HG02588 (cell line): ENCODE results near the gene BAHCC1.

Source experiments
- ATAC-seq: cut with Tn5 transposase; IDR thresholded peaks from one replicate; pipeline ENCODE4 v1.9.1; 2021; ENCODE audit warnings: mild to moderate bottlenecking, moderate library complexity; ENCODE audit not compliant: unreplicated experiment

Gene BAHCC1

DNA sequence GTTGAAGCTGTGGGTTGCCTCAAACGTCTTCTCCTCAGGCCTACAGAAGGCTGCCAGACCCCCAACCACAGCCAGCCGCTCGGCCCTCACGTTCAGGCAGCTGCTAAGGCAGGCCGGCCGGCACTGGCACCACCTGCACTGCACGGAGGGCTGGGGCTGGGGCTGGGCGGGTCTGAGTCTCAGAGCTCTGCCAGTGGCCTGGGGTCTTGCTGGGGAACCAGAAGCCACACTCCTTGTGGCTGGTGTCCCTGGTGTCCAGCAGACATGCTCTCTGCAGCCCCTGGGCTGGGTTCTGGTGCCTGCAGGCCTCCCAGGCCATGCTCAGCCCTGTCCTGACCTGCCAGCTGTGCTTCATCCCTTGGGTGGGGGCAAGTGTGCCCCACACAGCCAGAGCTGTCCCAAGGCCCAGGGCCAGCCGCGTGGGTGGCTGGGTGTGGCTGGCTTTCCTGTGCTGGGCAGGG, 42.0 kb downstream of the BAHCC1 start:
- no peak for ATAC-seq

DNA sequence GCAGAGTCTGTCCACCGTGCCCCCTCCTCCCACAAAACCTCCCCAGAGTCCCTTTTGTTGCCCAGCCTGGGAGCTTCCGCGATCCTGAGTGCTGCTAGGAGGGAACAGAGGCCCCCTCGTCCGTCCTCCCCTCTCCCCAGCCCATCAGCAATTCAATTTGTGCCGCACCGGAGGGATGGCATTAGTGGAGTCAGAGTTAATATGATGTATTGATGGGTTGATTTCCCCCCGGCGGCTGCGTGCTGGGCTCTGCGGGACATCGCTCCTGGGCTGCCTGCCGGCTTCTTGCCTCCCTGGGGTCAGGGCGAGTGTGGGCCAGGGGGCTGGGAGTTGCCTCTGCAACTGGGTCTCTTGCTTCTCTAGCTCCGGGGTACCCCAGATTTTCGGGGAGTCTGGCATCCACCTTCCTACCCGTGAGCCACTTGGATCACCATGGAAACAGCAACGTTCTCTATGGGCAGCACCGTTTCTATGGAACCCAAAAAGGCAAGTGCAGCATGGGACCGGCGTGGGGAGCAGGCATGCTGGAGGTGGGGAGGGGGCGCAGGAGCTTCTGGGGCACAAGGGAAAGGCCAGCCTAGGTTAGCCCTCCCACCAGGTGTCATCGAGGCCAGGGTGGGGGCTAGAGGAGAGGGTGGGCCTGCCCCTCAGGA, 42.9 kb downstream of the BAHCC1 start:
- no peak for ATAC-seq

DNA sequence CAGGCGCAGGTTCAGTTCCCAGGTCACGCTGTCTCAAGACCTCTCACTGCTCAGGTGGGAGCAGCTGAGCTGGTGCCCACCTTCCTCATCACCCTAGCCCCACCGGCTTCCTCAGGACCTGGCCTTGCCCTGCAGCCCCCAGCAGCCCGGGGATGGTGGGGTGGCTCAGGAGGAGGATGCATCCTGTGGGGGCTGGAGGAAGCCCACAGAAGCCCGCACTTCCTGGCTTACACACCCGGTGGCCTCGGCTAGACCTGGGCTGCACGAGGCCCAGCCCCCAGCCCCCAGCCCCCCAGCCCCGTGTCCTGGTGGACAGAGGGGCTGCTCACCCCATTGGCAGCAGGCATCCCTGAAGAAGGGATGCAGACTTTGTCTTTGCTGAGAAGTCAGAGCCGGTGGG, 43.4 kb downstream of the BAHCC1 start:
- no peak for ATAC-seq

DNA sequence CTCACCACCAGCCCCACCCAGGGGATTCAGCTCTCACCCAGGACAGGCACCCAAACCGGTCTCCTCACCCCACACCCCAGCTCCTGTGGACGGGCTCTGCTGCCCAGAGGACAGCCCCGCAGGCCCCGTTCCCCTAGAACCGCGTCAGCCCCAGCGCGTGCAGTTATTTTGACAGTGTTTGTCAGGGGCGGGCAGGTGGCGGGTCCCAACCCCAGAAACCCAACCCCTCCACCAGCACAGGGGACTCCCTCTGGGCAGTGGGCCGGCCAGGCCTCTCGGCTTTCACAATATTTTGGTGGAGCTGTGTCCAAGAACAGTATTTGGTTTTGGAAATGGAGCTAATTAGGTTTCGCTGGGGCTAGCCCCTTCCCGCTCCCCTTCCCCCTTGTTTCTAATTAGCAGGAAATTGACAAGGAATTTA, 44.8 kb downstream of the BAHCC1 start:
- no peak for ATAC-seq

DNA sequence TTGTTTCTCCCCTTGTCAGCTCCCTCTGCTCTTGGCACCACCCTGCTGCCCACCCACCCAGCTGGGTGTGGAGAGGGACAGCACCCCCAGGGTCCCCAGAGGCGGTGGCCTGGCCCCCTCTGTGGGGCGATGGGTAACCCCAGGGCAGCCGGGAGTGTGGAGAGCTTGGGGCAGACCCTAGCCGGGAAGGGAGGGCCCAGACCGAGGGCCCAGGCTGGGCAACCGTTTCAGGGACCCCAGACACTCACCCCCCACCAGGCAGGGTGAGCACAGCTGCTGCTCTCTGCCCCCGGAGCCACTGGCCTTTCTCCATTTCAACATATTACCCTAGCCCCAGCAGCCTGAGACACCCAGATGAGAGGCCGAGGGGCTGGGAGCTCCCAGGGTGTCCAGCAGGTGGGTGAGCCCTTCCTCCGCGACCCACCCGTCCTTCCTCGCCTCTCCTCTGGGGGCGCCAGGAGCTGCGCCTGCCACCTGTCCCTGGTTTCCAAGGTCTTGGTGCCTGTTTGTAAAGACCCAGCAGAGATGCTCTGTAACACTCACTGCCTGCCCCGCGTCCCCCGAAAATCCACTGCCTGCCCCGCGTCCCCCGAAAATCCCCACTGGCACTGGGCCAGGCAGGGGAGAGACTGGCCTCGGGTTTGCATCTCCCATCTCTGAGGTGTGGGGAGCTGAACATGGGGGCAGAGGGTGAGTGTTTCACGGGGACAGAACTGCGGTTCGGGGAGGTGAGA, 45.4 kb downstream of the BAHCC1 start:
- no peak for ATAC-seq

DNA sequence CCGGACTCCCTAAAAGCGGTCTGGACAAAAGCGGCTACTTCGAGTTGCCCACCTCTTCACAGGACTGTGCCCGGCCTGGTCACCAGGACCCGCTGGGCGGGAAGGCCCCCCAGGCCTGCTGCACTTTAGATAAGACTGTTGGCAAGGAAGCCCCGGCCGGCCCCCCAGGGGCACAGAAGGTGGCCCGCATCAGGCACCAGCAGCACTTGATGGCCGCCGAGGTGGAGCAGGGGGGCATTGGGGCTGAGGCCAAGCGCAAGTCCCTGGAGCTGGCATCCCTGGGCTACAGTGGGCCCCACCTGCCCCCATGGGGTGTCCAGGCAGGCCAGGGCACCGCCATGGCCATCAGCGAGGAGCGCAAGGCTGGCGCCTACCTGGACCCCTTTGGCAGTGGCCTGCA, 47.5 kb downstream of the BAHCC1 start:
- ATAC-seq = no peak

DNA sequence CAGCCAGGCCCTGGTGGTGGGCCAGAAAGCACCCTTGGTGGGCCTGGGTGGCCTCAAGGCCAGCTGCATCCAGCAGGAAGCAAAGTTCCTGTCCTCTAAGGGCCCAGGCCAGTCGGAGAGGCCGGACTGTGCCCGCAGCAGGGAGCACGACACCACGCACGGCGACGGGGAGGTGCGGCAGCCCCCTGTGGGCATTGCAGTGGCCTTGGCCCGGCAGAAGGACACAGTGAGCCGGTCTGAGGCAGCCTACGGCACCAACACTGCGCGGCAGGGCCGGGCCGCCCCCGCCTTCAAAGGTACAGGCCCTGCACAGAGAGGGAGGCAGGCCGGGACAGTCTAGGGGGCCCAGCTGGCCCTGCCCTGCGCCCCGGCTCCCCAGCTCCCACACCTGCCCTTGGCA, 48.0 kb downstream of the BAHCC1 start:
- ATAC-seq = no peak

DNA sequence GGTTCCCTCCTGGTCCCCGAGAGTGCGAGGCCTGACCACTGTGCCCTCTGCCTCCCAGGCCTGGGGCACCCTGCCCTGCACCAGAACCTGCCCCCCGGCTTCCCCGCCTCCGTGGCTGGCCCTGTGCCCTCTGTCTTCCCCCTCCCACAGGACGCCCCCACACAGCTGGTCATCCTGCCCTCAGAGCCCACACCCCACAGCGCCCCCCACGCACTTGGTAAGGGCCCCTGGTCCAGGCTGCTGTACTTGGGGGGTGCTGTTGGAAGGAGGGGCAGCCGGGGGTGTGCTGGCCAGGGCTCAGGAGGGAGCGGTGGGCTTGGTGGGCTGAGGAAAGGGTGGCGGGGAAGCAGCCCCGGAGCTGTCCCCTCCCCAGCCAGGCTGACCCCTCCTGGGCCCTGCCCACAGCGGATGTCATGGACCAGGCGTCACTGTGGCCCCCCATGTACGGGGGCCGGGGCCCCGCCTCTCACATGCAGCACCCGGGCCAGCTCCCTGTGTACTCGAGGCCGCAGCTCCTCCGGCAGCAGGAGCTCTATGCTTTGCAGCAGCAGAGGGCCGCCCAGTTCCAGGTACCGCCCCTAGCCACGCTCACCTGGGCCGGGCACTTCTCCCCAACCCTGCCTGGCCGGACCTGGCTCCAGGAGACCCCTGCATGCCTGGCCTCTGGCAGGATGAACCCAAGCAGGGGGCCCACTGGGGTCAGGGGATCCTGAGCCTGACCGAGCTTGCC, 49.5 kb downstream of the BAHCC1 start:
- no peak for ATAC-seq

DNA sequence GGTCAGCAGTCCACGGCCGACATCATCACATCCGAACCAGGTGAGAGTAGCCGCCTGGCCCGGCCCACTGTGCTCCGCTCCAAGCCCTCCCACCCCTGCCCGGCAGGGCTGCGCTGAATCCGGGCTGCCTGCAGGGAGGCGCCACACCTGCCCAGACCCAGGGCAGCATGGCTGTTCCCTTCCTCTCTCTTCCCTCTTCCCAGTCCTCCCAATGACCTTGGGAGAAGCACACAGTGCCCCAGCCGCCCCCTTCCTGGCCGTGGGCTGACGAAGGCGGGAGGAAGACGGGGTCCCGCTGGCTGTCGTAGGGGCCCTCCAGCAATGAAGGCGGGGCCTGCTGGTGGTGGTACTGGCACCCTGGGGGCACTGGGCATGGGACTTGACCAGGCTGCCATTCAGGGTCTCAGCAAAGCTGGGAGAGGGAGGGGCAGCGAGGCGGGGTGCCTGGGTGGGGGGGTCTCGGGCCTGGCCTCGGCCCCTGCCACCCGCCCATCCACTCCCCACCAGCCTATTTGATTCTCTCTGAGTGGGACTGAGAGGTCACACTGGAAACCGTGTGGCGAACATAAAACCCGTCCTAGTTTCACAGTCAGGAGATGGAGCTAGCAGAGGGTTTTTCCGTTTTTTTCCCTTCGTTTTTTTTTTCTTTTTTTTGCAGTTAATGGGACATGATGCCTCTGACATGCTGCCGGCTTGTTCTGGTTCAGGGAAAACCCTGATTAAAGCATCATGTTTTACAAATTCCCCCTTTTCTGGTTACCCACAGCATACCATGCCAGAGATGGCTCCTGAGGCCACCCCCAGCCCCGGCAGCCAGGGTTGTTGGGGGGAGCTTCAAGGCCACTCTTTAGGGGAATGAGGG, 50.6 kb downstream of the BAHCC1 start:
- no peak for ATAC-seq

DNA sequence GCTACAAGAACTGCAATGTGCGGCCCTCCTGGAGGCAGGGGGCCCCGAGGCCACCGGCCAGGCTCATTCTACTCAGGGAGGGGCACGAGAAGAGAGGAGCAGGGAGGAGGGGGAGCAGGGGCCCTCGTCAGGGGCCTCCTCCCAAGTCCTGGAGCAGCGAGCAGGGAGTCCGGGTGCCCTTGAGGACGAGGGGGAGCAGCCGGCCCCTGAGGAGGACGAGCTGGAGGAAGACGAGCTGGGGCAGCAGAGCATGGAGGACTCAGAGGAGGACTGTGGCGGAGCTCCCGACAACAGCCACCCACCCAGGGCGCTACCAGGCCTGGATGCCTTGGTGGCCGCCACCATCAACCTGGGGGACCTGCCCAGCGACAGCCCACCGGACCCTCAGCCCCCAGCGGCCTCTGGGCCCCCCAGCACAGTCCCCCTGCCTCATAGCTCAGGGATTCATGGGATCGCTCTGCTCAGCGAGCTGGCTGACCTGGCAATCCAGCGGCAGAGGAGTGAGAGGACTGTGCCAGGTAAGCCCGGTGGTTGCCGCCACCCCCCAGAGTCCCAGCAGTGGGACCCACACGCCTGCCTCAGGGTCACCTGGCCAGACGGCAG, 52.2 kb downstream of the BAHCC1 start:
- ATAC-seq = no peak

DNA sequence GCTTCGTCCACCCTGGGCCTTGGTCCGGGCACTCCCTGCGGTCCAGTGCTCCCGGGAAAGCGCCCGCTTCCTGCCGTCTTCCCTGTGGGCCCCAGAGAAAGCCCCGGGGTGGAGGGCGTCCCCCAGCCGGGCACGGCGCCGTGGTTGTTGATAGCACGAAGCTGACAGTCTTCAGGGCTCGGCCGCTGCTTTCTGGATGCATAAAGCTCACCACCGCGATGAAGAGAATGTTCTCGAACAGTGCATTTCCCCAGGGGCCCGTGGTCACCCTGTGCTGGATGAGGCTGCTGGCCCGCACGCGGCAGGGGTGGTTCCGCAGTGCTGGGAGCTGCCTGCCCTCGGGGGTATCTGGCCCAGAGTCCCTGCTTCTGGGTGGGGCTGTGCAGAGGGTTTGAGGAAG, 53.2 kb downstream of the BAHCC1 start:
- ATAC-seq = no peak

DNA sequence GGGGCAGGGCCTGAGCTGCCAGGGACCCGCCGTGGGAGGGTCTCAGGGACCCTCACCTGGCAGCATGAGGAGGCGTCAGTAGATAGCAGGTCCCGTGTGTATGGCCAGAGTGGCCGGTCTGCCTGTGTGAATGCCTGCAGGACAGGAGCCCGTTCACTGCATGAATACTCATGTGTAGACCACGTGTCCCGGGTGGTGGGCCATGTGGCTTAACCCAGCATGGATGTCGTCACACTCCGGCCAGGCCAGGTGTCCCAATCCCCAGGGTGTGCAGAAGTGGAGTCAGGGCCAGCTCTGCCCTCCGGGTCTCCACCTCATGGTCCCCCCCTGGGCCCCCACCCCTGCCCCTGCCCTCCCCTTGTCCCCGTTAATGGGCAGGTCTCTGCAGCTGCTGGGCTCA, 53.7 kb downstream of the BAHCC1 start:
- no peak for ATAC-seq

DNA sequence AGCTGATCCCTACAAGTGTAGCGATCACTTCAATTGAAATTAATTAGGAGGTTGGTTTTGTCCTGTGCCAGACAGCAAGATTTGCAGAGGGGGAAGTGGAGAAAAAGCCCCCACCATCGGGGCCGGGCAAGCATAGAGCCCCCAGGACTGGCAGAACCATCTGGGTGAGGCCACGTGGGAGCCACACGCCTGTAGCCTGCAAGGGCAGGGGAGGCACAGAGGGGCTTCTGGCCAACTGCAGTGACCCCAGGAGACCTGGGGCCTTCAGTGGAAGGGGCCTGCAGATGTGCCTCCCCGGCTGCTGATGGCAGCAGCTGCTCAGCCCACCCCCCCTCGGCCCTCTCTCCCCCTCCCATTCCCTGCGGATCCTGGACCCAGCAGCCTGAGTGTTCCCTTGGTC, 54.1 kb downstream of the BAHCC1 start:
- no peak for ATAC-seq

DNA sequence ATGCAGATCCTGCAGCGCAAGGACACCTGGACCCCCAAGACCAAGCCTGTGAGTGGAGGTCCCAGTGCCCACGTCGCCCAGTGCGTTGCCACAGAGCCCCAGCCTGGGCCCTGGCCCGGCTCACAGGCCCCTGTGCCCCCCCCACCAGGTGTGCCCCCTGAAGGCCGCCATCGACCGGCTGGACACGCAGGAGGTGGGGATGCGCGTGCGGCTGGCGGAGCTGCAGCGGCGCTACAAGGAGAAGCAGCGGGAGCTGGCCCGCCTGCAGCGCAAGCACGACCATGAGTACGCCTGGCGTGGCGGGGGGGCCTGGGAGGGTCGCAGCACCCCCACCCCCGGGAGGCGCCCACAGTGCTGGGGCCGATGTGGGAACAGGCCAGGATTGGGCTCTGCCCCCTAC, 56.6 kb downstream of the BAHCC1 start:
- ATAC-seq = no peak

DNA sequence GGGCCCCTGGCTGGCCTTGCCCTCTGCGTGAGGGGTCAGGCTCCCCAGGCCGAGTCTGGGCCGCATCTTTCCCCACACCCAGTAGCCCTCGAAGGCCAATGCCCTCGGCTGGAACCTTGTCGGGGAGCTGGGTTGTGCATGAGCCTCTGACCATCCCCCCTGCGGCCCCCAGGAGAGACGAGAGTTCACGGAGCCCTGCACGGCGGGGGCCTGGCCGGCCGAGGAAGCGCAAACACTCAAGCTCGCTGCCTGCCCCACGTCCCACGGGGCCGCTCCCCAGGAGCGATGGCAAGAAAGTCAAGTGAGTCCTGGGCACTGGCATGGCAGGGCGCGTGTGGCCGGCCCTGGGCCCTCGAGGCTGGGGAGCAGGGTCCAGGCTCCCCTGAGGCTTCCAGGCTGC, 57.3 kb downstream of the BAHCC1 start:
- ATAC-seq = no peak

DNA sequence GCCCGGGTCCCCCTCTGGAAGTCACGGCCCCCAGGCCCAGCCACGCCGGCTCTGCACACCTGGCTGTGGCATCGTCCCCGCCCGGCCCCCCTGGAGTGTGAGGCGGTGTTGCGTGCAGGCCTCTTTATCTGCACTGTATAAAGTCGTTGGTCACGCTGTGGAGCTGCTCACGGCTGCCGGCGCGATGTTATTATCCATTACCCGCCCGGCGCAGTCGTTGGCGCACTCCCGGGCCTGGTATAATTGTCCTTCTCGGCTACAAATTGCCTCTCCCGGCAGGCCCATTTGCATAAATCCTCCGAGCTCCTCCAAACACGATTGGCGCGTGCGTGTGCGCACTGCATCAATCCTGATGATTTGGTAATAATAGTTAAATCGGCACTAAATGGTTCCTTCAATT, 57.8 kb downstream of the BAHCC1 start:
- no peak for ATAC-seq

DNA sequence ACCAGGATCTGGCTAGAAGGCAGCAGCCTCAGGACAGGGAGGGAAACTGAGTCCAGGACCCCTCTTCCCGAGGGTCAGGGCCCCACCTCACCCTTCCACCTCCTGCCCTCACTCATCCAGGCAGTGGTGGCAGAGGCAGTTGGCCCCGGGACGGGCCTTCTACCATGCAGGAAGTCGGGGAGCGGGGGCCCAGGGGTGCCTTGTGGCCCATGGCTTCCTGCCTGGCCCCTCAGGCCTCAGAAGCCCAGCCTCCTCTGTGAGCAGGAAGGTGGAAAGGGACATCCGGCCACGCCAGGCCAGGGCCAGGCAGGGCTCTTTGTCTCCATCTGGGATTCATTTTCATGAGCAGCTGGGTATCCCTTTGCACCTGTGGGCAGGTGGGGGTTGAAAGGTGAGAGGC, 58.5 kb downstream of the BAHCC1 start:
- ATAC-seq = no peak

DNA sequence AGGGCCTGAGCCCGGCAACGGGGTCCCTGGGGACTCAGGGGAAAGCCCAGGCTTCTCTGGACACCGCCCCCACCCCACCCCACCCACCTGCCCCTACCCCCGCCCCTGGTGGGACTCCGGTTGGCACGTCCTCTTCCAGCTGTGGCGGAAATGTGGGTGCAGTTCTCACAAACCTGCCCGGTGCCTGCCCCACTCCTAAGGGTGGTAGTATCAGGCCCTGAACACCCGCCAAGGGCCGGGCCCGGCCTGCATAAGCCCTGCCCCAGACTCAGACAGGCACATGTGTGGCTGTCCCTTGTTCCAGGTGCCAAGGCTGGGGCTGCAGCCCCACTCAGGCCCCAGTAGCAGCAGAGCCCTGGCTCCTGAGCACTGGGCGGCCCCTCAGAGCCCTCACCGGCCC, 59.2 kb downstream of the BAHCC1 start:
- no peak for ATAC-seq

DNA sequence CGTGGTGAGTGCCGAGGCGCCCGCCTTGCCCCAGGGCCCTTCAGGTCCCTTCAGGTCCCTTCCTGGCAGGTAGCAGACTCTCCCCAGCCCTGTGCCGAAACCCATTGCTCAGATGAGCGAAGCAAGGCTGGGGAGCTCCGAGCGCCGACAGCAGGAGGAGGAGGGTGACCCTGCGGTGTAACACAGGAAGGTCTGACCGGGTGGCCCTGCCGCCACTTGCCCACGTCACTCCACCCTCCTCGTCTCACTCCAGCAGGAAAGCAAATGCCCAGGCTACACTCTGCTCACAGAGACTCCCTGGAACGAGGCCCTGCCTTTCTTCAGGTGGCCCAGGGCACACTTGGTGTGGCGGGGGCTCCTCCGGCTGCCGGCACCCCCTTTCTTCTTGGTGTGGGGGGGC, 60.1 kb downstream of the BAHCC1 start:
- no peak for ATAC-seq

DNA sequence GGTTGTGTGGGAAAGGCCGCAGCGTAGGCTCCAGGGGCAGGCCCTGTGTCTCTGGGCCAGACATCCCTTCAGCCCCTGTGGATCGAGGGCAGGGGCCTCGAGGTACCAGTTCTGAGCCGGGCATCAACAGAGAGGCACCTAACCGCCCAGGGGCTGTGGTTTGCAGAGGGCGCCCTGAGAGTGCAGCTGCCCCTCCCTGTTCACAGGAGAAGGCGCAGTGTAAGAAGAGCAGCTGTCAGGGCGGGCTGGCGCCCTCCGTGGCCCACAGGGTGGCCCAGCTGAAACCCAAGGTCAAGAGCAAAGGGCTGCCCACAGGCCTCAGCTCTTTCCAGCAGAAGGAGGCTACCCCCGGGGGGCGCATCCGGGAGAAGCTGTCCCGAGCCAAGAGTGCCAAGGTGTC, 60.8 kb downstream of the BAHCC1 start:
- ATAC-seq = no peak

DNA sequence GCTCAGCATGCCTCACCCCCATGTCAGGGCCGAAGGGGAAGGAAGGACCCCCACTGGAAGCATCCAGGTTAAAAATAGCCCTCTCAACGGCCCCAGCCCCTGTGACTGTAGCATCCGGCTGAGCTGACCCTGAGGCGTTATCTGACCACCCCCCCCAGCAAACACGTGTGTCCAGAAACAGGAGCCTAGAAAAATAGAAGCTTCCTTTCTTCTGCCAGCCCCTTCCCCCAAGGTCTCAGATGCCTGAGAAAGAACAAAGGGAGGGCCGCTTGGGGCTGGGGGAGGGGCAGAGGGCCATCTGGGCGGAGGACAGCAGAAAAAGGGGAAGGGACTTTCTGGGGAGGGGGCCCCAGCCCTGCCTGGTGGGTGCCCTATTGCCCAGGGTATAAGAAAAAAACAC, 61.5 kb downstream of the BAHCC1 start:
- no peak for ATAC-seq
